ENCODE data around the gene RBM4B. TPM values are rescaled to one million over a fixed set of nuclear protein-coding genes. Genes with fewer than 3 reads are reported as not detected.

Gene RBM4B
- total and polyA plus RNA-seq, 8 donors = 11.3 to 61.4 (median 16.1) TPM; not detected in 1

DNA sequence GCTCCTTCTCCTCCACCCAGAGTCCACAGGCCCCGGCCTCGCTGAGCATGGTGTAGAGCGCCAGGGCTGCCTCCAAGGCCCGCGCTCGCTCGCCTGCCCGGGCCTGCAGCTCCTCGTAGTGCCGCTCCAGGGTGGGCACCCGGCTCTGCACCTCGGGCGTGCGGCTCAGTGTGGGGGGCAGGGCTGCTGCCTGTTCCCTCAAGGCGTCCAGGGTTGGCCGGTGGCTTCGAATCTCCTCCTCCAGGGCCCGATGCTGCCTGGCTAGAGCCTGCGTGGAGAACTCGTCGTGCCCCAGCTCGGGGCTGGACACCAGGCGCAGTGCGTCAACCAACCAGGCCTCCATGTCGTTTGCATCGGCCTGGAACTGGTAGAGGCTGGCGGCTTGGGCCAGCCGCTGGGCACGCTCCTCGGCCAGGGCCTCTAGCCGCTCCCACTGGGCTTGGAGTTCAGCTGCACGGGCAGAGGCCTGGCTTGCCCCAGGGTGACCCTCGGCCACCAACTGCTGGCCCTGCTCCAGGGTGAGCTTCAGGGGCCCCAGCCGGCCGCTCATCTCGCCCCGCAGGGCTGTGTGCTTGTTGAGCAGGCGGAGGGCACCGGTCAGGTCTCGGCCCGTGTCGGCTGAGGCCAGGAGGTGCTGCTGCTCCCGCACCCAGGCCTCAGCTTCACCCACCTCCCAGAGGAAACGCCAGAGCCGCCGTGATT lies 27.1 kb upstream of the RBM4B start:
- Histone ChIP-seq H3K4me1 (no peaks in the 10 kb centered on the region), H3K9me3 (peaks cover 0 to 1% (median 0%) of the 10 kb centered on the region in 4 donors), H3K36me3 (peaks cover 0 to 19% (median 9%) of the 10 kb centered on the region in 4 donors), H3K27me3 (no peaks in the 10 kb centered on the region), H3K27ac (no peak overlapping the region), H3K4me3 (no peak overlapping the region)
- TF ChIP-seq POLR2A (IDR thresholded peaks at IDR 0.05) (no peak), EP300 (IDR thresholded peaks at IDR 0.05) (no peak), POLR2AphosphoS5 (IDR thresholded peaks at IDR 0.05) (no peak)
- TF ChIP-seq, protein P1, sequence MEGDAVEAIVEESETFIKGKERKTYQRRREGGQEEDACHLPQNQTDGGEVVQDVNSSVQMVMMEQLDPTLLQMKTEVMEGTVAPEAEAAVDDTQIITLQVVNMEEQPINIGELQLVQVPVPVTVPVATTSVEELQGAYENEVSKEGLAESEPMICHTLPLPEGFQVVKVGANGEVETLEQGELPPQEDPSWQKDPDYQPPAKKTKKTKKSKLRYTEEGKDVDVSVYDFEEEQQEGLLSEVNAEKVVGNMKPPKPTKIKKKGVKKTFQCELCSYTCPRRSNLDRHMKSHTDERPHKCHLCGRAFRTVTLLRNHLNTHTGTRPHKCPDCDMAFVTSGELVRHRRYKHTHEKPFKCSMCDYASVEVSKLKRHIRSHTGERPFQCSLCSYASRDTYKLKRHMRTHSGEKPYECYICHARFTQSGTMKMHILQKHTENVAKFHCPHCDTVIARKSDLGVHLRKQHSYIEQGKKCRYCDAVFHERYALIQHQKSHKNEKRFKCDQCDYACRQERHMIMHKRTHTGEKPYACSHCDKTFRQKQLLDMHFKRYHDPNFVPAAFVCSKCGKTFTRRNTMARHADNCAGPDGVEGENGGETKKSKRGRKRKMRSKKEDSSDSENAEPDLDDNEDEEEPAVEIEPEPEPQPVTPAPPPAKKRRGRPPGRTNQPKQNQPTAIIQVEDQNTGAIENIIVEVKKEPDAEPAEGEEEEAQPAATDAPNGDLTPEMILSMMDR (IDR thresholded peaks at IDR 0.05) = no peak
- intact Hi-C loops (cut with DNase I; ENCODE audit: low total_unique reads) = no loop called here
- DNase-seq = no peak
- WGBS, 5 donors = 93 to 96% (median 94%) methylated on average over 17 to 46 of the region's 46 CpGs

GRCh38 chr11:66701432-66702240 lies 23.9 kb upstream of the RBM4B start:
- Histone ChIP-seq H3K4me3 (no peak overlapping the region), H3K4me1 (no peaks in the 10 kb centered on the region), H3K27me3 (no peaks in the 10 kb centered on the region), H3K9me3 (peaks cover 0 to 9% (median 0%) of the 10 kb centered on the region in 4 donors), H3K36me3 (peaks cover 0 to 25% (median 12%) of the 10 kb centered on the region in 4 donors), H3K27ac (no peak overlapping the region)
- TF ChIP-seq EP300 (IDR thresholded peaks at IDR 0.05) (no peak), POLR2A (IDR thresholded peaks at IDR 0.05) (no peak), POLR2AphosphoS5 (IDR thresholded peaks at IDR 0.05) (no peak)
- TF ChIP-seq, protein P1 (IDR thresholded peaks at IDR 0.05) = no peak
- 87 to 94% (median 88%) methylated on average over 10 of the region's 10 CpGs for WGBS, 5 donors
- peak in 1 of 2 donors; percentile 48 for DNase-seq
- intact Hi-C loops (cut with DNase I; ENCODE audit: low total_unique reads) = no loop called here

- peaks cover 0 to 25% (median 12%) of the 10 kb centered on the region in 4 donors for H3K36me3 ChIP-seq
- 97 to 98% (median 98%) methylated on average over 14 to 27 of the region's 27 CpGs for WGBS, 5 donors
- no peaks in the 10 kb centered on the region for H3K27me3 ChIP-seq
- intact Hi-C loops (cut with DNase I; ENCODE audit: low total_unique reads) = no loop called here
- H3K27ac ChIP-seq = no peak overlapping the region
- no peaks in the 10 kb centered on the region for H3K4me1 ChIP-seq
- TF ChIP-seq, protein P1 (IDR thresholded peaks at IDR 0.05) = no peak
- no peak for TF ChIP-seq EP300 (IDR thresholded peaks at IDR 0.05)
- no peak for TF ChIP-seq POLR2A (IDR thresholded peaks at IDR 0.05)
- TF ChIP-seq POLR2AphosphoS5 (IDR thresholded peaks at IDR 0.05) = no peak
- H3K4me3 ChIP-seq = no peak overlapping the region
- H3K9me3 ChIP-seq = peaks cover 0 to 9% (median 0%) of the 10 kb centered on the region in 4 donors
- DNase-seq = no peak
Measured at GRCh38 chr11:66700742-66701141, 23.1 kb upstream of the RBM4B start.

- Histone ChIP-seq H3K27ac (no peak overlapping the region), H3K4me3 (no peak overlapping the region), H3K36me3 (peaks cover 0 to 25% (median 12%) of the 10 kb centered on the region in 4 donors), H3K27me3 (no peaks in the 10 kb centered on the region), H3K9me3 (peaks cover 0 to 9% (median 0%) of the 10 kb centered on the region in 4 donors), H3K4me1 (no peaks in the 10 kb centered on the region)
- no peak for TF ChIP-seq POLR2A (IDR thresholded peaks at IDR 0.05)
- TF ChIP-seq EP300 (IDR thresholded peaks at IDR 0.05) = no peak
- TF ChIP-seq POLR2AphosphoS5 (IDR thresholded peaks at IDR 0.05) = no peak
- TF ChIP-seq, protein P1 (IDR thresholded peaks at IDR 0.05) = no peak
- whole genome bisulfite sequencing, 5 donors = 89 to 97% (median 94%) methylated on average over 12 to 15 of the region's 15 CpGs
- intact Hi-C loops (cut with DNase I; ENCODE audit: low total_unique reads) = no loop called here
- DNase-seq = no peak
Measured at GRCh38 chr11:66700337-66700736, 22.6 kb upstream of the RBM4B start.

Measured in stomach (tissue), 9 donors.